Central memory CD4-positive, alpha-beta T cell (primary cell): ENCODE measurements around the gene HRK.

Source experiments
- DNase-seq: peaks from one replicate; pipeline ENCODE4 v3.0.0; 2022
- total RNA-seq, 3 experiments: gene quantifications; one replicate each; lab custom pipeline; 2026; lab: John Stamatoyannopoulos, UW

The HRK gene
- total RNA-seq, result 0 to 0.04 (median 0) reads per million in 3 experiments

- no peak for DNase-seq
These were observed at the start of gene HRK for GRCh38 chr12:116881325-116881876. HRK (minus strand) TSS chr12:116881441; CDS start chr12:116881307, 134 bp downstream.

- no peak for DNase-seq
These were observed 48.6 kb upstream of the HRK start for GRCh38 chr12:116929885-116930284.

- no peak for DNase-seq
These were observed 47.3 kb upstream of the HRK start for GRCh38 chr12:116928504-116928903.

GRCh38 chr12:116927244-116927940 lies 46.2 kb upstream of the HRK start:
- DNase-seq, result no peak

GRCh38 chr12:116926283-116927243 lies 45.3 kb upstream of the HRK start:
- DNase-seq, result no peak

- DNase-seq, result peak; percentile 87
These were observed 43.6 kb upstream of the HRK start for GRCh38 chr12:116924558-116925453.

GRCh38 chr12:116922194-116922897 lies 41.1 kb upstream of the HRK start:
- no peak for DNase-seq

GRCh38 chr12:116920939-116921338 lies 39.7 kb upstream of the HRK start:
- DNase-seq, result no peak

- no peak for DNase-seq
These were observed 38.7 kb upstream of the HRK start for GRCh38 chr12:116919706-116920485.

- DNase-seq, result no peak
These were observed 38.0 kb upstream of the HRK start for GRCh38 chr12:116919247-116919661.

GRCh38 chr12:116918464-116918863 lies 37.2 kb upstream of the HRK start:
- no peak for DNase-seq

GRCh38 chr12:116916714-116917114 lies 35.5 kb upstream of the HRK start:
- no peak for DNase-seq

- DNase-seq, result no peak
These were observed 34.9 kb upstream of the HRK start for GRCh38 chr12:116916122-116916521.

- DNase-seq, result no peak
These were observed 34.1 kb upstream of the HRK start for GRCh38 chr12:116915326-116915725.

- peak; percentile 34 for DNase-seq
These were observed 29.6 kb upstream of the HRK start, which contains the start of gene FBXW8 for GRCh38 chr12:116910645-116911451. FBXW8 (plus strand) TSS chr12:116910950; CDS start chr12:116911038, 88 bp downstream.

GRCh38 chr12:116910280-116910644 lies 29.0 kb upstream of the HRK start:
- no peak for DNase-seq

GRCh38 chr12:116906285-116906684 lies 25.0 kb upstream of the HRK start:
- no peak for DNase-seq

- DNase-seq, result no peak
These were observed 22.6 kb upstream of the HRK start for GRCh38 chr12:116903818-116904217.

GRCh38 chr12:116901612-116902011 lies 20.4 kb upstream of the HRK start:
- no peak for DNase-seq

GRCh38 chr12:116898669-116899068 lies 17.4 kb upstream of the HRK start:
- DNase-seq, result no peak
